ENCODE measurements around the gene HES5. TPM values are rescaled to one million over a fixed set of nuclear protein-coding genes. Genes with fewer than 3 reads are reported as not detected.

The HES5 gene
- total RNA-seq, 1 donor = not detected

GRCh38 chr1:2502210-2502609 lies 27.9 kb downstream of the HES5 start:
- no peak for TF ChIP-seq CTCF (IDR thresholded peaks at IDR 0.05; ENCODE audit: insufficient read depth, low read length)
- DNase-seq (ENCODE audit: low read depth) = no peak
- no peak overlapping the region for H3K4me3 ChIP-seq (ENCODE audit: low read depth, low read length)

- no peak for DNase-seq (ENCODE audit: low read depth)
- no peak for TF ChIP-seq CTCF (IDR thresholded peaks at IDR 0.05; ENCODE audit: insufficient read depth, low read length)
- H3K4me3 ChIP-seq (ENCODE audit: low read depth, low read length) = no peak overlapping the region
Observed at GRCh38 chr1:2501820-2502119, 28.3 kb downstream of the HES5 start.

GRCh38 chr1:2501041-2501819 lies 28.8 kb downstream of the HES5 start:
- no peak for TF ChIP-seq CTCF (IDR thresholded peaks at IDR 0.05; ENCODE audit: insufficient read depth, low read length)
- no peak for DNase-seq (ENCODE audit: low read depth)
- no peak overlapping the region for H3K4me3 ChIP-seq (ENCODE audit: low read depth, low read length)

DNA sequence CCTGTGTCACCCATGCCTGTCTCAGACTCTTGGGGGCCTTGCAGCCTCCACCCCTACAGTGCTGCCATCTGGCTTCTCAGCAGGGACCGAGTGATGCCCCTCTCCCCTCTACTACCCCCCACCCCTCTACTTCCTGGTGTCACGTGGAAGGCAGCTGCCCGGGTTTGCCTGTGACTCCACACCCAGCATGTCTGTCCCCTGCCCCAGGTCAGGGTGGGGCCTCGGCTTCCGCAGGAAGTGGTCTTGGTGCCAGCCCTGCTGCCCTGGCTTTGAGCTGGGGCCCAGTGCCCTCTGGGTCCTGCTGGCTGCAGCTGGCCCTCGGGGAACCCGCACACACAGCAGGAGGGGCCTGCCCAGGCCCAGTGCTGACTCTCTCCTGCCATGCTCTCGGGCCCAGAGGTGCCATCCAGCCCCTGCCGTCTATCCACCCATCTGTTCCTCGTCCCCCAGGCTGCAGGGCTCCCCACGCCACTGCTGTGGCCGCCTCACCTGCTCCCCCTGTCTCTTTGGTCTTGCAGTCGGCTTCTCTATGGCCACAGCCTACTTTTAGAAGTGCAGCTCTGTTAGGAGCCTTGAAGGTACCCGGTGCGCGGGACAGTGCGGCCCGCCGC lies 30.0 kb downstream of the HES5 start:
- DNase-seq (ENCODE audit: low read depth) = no peak
- no peak for TF ChIP-seq CTCF (IDR thresholded peaks at IDR 0.05; ENCODE audit: insufficient read depth, low read length)
- no peak overlapping the region for H3K4me3 ChIP-seq (ENCODE audit: low read depth, low read length)

DNA sequence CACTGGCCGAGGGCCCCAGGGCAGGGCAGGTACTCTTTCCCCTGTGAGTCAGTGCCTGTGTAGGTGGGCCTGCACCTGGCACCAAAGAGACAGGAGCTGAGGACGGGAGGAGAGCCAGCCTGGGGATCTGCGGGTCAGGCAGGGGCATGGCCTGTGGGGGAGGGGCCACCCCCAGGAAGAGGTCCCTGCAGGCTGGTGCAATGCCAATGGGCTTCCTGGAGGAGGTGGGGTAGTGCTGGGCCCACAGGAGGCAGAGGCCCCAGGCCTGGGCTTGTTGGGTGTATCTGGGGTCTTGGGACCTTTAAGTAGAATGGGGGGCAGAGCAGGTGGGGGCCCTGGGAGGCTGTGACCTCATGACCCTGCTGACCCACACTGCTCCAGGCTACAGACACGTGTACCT lies 30.8 kb downstream of the HES5 start:
- H3K4me3 ChIP-seq (ENCODE audit: low read depth, low read length) = no peak overlapping the region
- TF ChIP-seq CTCF (IDR thresholded peaks at IDR 0.05; ENCODE audit: insufficient read depth, low read length) = no peak

GRCh38 chr1:2498648-2499047 lies 31.4 kb downstream of the HES5 start:
- no peak for TF ChIP-seq CTCF (IDR thresholded peaks at IDR 0.05; ENCODE audit: insufficient read depth, low read length)
- no peak overlapping the region for H3K4me3 ChIP-seq (ENCODE audit: low read depth, low read length)
- DNase-seq (ENCODE audit: low read depth) = no peak

More for the DNA sequence above, 30.8 kb downstream of the HES5 start:
- no peak for DNase-seq (ENCODE audit: low read depth)

Data from fibroblast of the aortic adventitia (primary cell).